Liver (tissue), 9 donors: ENCODE data around the gene PKD1L1. TPM values are rescaled to one million over a fixed set of nuclear protein-coding genes. Genes with fewer than 3 reads are reported as not detected.

ENCODE experiments used
- DNase-seq: peaks from one replicate; pipeline ENCODE4 v3.0.0-alpha.2; 2017; ENCODE audit warnings: low spot score
- H3K27ac ChIP-seq, 2 donors: one replicate each; pipeline ENCODE4 v1.7.0; 2013; ENCODE audit warnings: inconsistent platforms in 2 of 2, low read length in 2 of 2, control low read depth in 1 of 2, low read depth in 1 of 2, mild to moderate bottlenecking in 1 of 2
- H3K27me3 ChIP-seq, 4 donors: one replicate each; pipeline versions ENCODE4 v1.6.1 to v1.7.0; 2013; ENCODE audit warnings: low read length in 3 of 4, inconsistent platforms in 1 of 4, mild to moderate bottlenecking in 1 of 4, moderate library complexity in 1 of 4; ENCODE audit not compliant: control insufficient read depth in 4 of 4, insufficient read depth in 4 of 4
- H3K36me3 ChIP-seq, 4 donors: one replicate each; pipeline versions ENCODE4 v1.6.1 to v1.7.0; 2013; ENCODE audit warnings: low read length in 3 of 4, mild to moderate bottlenecking in 3 of 4, low read depth in 1 of 4, moderate library complexity in 1 of 4; ENCODE audit not compliant: control insufficient read depth in 4 of 4, insufficient read depth in 3 of 4
- H3K4me1 ChIP-seq, 4 donors: one replicate each; pipeline versions ENCODE4 v1.6.1 to v1.7.0; 2013; ENCODE audit warnings: low read length in 3 of 4, mild to moderate bottlenecking in 3 of 4, moderate library complexity in 1 of 4; ENCODE audit not compliant: control insufficient read depth in 4 of 4, insufficient read depth in 4 of 4
- H3K4me3 ChIP-seq, 3 donors: one replicate each; pipeline versions ENCODE4 v1.6.1 to v1.7.0; 2013; ENCODE audit warnings: low read length in 3 of 3, control low read depth in 1 of 3, low read depth in 1 of 3, mild to moderate bottlenecking in 1 of 3
- H3K9ac ChIP-seq, 2 donors: one replicate each; pipeline ENCODE4 v1.7.0; 2013; ENCODE audit warnings: low read length in 2 of 2, mild to moderate bottlenecking in 2 of 2, moderate library complexity in 2 of 2, control low read depth in 1 of 2, low read depth in 1 of 2
- H3K9me3 ChIP-seq, 4 donors: one replicate each; pipeline versions ENCODE4 v1.6.1 to v1.7.0; 2013; ENCODE audit warnings: low read length in 3 of 4; ENCODE audit not compliant: control insufficient read depth in 4 of 4
- ATF3 ChIP-seq: IDR thresholded peaks from 2 replicates; pipeline ENCODE4 v1.6.1; 2016; ENCODE audit warnings: antibody characterized with exemption
- EGR1 ChIP-seq, 2 donors: IDR thresholded peaks; 2 replicates each; pipeline ENCODE4 v1.6.1; 2016 to 2018; ENCODE audit warnings: antibody characterized with exemption in 2 of 2, low read depth in 2 of 2
- FOXA1 ChIP-seq: IDR thresholded peaks from 2 replicates; pipeline ENCODE4 v1.6.1; 2016; ENCODE audit warnings: antibody characterized with exemption
- FOXA2 ChIP-seq: IDR thresholded peaks from 2 replicates; pipeline ENCODE4 v1.6.1; 2016; ENCODE audit warnings: antibody characterized with exemption
- GABPA ChIP-seq, 2 donors: IDR thresholded peaks in 1 of 2; conservative IDR thresholded peaks in 1 of 2; 2 replicates each; pipeline ENCODE4 v1.6.1; 2016; ENCODE audit warnings: antibody characterized with exemption in 2 of 2, mild to moderate bottlenecking in 1 of 2, moderate library complexity in 1 of 2
- HNF4A ChIP-seq, 2 donors: conservative IDR thresholded peaks; 2 replicates each; pipeline ENCODE4 v1.6.1; 2016; ENCODE audit warnings: antibody characterized with exemption in 2 of 2, mild to moderate bottlenecking in 2 of 2
- HNF4G ChIP-seq: IDR thresholded peaks from 2 replicates; pipeline ENCODE4 v1.6.1; 2016; ENCODE audit warnings: antibody characterized with exemption
- JUND ChIP-seq, 2 donors: IDR thresholded peaks; 2 replicates each; pipeline ENCODE4 v1.6.1; 2016; ENCODE audit warnings: antibody characterized with exemption in 2 of 2
- MAX ChIP-seq: IDR thresholded peaks from 2 replicates; pipeline ENCODE4 v1.6.1; 2016; ENCODE audit warnings: antibody characterized with exemption
- NR2F2 ChIP-seq: IDR thresholded peaks from 2 replicates; pipeline ENCODE4 v1.6.1; 2016; ENCODE audit warnings: antibody characterized with exemption
- RAD21 ChIP-seq, 2 donors: IDR thresholded peaks; 2 replicates each; pipeline ENCODE4 v1.6.1; 2016; ENCODE audit warnings: antibody characterized with exemption in 2 of 2, mild to moderate bottlenecking in 2 of 2
- REST ChIP-seq: IDR thresholded peaks from 2 replicates; pipeline ENCODE4 v1.6.1; 2016; ENCODE audit warnings: antibody characterized with exemption, mild to moderate bottlenecking
- RXRA ChIP-seq, 2 donors: IDR thresholded peaks; 2 replicates each; pipeline ENCODE4 v1.6.1; 2017 to 2018; ENCODE audit warnings: antibody characterized with exemption in 2 of 2, mild to moderate bottlenecking in 1 of 2
- SP1 ChIP-seq: IDR thresholded peaks from 2 replicates; pipeline ENCODE4 v1.6.1; 2018; ENCODE audit warnings: antibody characterized with exemption, mild to moderate bottlenecking
- TAF1 ChIP-seq: conservative IDR thresholded peaks from 2 replicates; pipeline ENCODE4 v1.6.1; 2016; ENCODE audit warnings: antibody characterized with exemption, mild to moderate bottlenecking
- YY1 ChIP-seq: IDR thresholded peaks from 2 replicates; pipeline ENCODE4 v1.6.1; 2016; ENCODE audit warnings: antibody characterized with exemption, mild to moderate bottlenecking
- ZBTB33 ChIP-seq: IDR thresholded peaks from 2 replicates; pipeline ENCODE4 v1.6.1; 2016; ENCODE audit warnings: antibody characterized with exemption
- WGBS: extraction: QIAGEN DNeasy Blood & Tissue Kit; methylation state at CpG from one replicate; pipeline ENCODE4 v1.1.7; 2013; 5-methylcytosine and 5-hydroxymethylcytosine counted together
- polyA plus RNA-seq, 2 donors: library from polyadenylated mRNA; stranded (reverse) in 1 of 2; unstranded in 1 of 2; fragments of 200-250 nt in 1 of 2; fragments of >200 nt in 1 of 2; fragmentation: Nextera tagmentation in 1 of 2; extraction: Ambion mirVana in 1 of 2; gene quantifications; one replicate each; pipeline versions ENCODE4 v1.2.1 to v1.2.3, GENCODE V29; 2013 to 2015
- total RNA-seq, 2 donors: library from RNA; depleted of rRNA; stranded (reverse); fragments of >200 nt; gene quantifications; one replicate each; pipeline ENCODE4 v1.2.3, GENCODE V29; 2014
- TF ChIP-seq, protein P1 (sequence below): fragments of 150-350 bp; IDR thresholded peaks from 2 replicates; pipeline ENCODE4 v1.5.1; 2017; ENCODE audit warnings: improper control_type of control experiment, low read depth, low read length; ENCODE audit not compliant: missing input control
- donor health status: healthy.
- donor health status: healthy.
- donor health status: healthy.
- donor health status: healthy.
- donor health status: healthy.

The PKD1L1 gene
- total and polyA plus RNA-seq, 4 donors = 0.08 to 0.25 (median 0.11) TPM

- no peak for DNase-seq
- no peak overlapping the region for H3K4me3 ChIP-seq
- H3K36me3 ChIP-seq = no peaks in the 10 kb centered on the region
- no peaks in the 10 kb centered on the region for H3K27me3 ChIP-seq
- TF ChIP-seq, protein P1, sequence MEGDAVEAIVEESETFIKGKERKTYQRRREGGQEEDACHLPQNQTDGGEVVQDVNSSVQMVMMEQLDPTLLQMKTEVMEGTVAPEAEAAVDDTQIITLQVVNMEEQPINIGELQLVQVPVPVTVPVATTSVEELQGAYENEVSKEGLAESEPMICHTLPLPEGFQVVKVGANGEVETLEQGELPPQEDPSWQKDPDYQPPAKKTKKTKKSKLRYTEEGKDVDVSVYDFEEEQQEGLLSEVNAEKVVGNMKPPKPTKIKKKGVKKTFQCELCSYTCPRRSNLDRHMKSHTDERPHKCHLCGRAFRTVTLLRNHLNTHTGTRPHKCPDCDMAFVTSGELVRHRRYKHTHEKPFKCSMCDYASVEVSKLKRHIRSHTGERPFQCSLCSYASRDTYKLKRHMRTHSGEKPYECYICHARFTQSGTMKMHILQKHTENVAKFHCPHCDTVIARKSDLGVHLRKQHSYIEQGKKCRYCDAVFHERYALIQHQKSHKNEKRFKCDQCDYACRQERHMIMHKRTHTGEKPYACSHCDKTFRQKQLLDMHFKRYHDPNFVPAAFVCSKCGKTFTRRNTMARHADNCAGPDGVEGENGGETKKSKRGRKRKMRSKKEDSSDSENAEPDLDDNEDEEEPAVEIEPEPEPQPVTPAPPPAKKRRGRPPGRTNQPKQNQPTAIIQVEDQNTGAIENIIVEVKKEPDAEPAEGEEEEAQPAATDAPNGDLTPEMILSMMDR = no peak
- H3K9me3 ChIP-seq = no peaks in the 10 kb centered on the region
- no peak overlapping the region for H3K9ac ChIP-seq
- H3K4me1 ChIP-seq = peaks cover 0 to 11% (median 5%) of the 10 kb centered on the region in 4 donors
- 98% methylated on average over 7 of the region's 7 CpGs for WGBS
- no peak overlapping the region for H3K27ac ChIP-seq
These were observed 139.9 kb downstream of the PKD1L1 start for GRCh38 chr7:47808321-47808720.

- Histone ChIP-seq H3K4me3 (no peak overlapping the region), H3K9me3 (no peaks in the 10 kb centered on the region), H3K4me1 (peaks cover 0 to 11% (median 5%) of the 10 kb centered on the region in 4 donors), H3K27ac (no peak overlapping the region), H3K9ac (no peak overlapping the region), H3K27me3 (no peaks in the 10 kb centered on the region), H3K36me3 (no peaks in the 10 kb centered on the region)
- WGBS = 83% methylated on average over 5 of the region's 5 CpGs
- TF ChIP-seq GABPA (IDR thresholded peaks at IDR 0.05 in 1 of 2, conservative IDR thresholded peaks at IDR 0.05 in 1 of 2) (no peak), ZBTB33 (no peak), RAD21 (IDR thresholded peaks at IDR 0.05) (no peak), NR2F2 (no peak), JUND (IDR thresholded peaks at IDR 0.05) (no peak), HNF4G (no peak), ATF3 (no peak), EGR1 (IDR thresholded peaks at IDR 0.05; ENCODE audit: low read depth in 2 of 2) (no peak), FOXA1 (no peak), YY1 (no peak), MAX (no peak), HNF4A (conservative IDR thresholded peaks at IDR 0.05) (no peak), TAF1 (no peak), REST (no peak), SP1 (no peak), RXRA (IDR thresholded peaks at IDR 0.05) (no peak), FOXA2 (no peak)
- TF ChIP-seq, protein P1 = no peak
- no peak for DNase-seq
These were observed 140.5 kb downstream of the PKD1L1 start for GRCh38 chr7:47807756-47808155.
